ENCODE data around the gene SDS. TPM values are rescaled to one million over a fixed set of nuclear protein-coding genes. Genes with fewer than 3 reads are reported as not detected.

Gene SDS
- total RNA-seq, 1 donor from 2014 or later, result 680 TPM

DNA sequence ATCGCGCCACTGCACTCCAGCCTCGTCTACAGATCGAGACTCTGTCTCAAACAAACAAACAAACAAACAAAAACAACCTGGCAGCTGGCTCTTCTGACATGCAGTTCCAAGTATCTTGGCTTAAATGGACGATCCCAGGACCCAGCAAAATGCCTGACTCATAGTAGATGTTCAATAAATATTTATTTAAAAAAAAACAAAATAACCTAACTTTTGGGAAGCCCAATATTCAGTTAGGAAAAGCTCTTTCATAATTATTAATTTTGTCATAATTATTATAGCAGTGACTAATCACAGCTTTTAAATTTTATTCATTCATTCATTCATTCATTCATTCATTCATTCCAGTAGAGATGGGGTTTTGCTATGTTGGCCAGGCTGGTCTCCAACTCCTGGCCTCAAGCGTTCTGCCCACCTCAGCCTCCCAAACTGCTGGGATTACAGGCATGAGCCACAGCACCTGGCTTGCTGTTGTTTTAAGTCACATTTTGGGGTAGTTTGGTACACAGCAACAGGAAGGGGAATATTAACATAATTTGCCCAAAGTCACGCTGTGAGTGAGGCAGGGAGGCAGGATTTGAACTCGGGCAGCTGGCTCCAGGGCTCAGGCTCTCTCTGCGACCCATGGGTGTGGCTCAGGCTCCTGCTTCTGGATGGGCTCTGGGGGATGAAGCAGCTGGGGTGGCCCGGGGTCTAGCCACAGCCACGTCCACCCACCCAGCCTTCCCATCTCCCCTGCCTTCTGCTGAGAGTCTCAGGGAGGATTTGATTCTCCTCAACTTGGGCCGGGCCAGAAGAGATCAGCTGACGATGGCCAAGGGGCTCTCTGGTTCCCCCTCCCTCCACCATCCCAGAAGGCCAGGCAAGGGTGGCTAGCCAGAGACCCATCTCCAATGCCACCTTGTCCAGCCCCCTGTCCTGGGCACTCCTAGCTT lies 2.4 kb downstream of the SDS start:
- DNase-seq (ENCODE audit: low spot score) (no peak), ATAC-seq (no peak)

DNA sequence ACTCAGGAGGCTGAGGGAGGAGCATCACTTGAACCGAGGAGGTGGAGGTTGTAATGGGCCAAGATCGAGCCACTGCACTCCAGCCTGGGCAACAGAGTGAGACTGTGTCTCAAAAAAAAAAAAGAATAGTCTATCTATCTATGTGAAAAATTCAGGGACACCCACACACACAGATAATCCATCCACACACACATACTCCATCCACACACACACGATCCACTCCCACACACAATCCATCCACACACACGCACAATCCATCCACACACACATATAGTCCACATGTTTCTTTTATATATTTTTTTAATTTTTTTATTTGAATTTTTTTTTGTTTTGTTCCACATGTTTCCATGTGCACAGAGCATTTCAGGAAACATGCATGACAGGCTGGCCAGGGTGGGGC lies 3.3 kb downstream of the SDS start:
- DNase-seq (ENCODE audit: low spot score) (no peak), ATAC-seq (no peak)

DNA sequence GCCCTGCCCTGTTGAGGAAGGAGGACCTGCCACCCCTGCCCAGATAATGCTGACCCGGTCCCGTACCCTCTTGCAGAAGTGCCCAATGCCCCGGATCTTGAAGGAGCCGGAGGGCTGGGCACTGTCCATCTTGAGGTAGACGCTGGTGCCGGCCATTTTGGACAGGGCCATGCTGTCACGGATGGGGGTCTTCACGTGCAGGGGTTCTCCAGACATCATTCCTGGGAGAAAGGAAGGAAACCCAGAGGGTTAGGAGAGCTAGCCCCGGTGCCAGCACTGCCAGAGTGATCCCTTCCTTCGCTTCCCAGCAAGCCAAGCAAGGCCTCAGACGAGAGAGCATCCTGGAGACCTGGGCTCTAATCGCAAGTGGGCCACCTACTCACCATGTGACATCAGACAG lies 4.2 kb downstream of the SDS start:
- peak; percentile 70 for DNase-seq (ENCODE audit: low spot score)

DNA sequence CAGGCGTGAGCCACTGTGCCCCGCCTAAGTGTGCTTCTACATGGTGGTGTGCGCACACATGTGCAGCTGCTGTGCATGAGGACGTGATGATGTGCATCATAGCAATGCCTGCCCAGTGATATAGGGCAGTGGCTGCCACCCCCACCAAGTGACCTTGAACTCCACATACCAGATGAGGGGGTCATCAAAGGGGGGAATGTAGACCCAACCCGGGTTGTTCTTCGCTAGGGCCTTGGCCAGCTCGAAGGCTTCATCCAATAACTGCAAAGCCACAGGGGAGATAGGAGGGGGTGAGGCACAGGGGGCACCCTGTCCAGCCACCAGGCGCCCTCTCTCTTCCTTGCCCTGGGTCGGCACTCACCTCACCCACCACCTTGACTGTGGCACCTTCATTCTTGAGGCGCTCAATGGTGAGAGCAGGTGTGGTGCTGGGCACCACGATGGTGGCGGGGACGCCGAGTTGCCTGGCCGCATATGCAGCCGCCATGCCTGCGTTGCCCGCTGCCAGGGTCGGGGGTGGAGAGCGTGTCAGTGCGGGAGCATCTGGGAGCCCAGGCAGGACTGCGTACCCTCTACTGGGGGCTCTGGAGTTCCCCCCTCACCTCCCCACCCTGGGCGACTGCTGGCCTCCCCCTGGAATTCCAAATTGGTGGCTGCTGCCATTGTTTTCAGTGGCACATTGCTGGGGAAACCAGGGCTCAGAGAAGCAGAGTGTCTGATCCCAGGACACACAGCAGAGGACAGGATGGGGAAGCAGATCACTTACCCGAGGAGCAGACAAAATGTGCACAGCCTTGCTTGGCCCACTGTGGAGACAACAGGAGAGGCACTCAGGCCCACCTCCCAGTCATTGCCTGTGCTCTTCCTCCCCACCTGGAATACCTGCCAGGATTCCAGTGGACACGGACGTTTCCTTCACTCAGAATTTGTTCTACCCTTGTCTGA lies 5.1 kb downstream of the SDS start:
- DNase-seq (ENCODE audit: low spot score) (peak; percentile 71), ATAC-seq (peak; percentile 15)

More for the DNA sequence above, 4.2 kb downstream of the SDS start:
- peak; percentile 4 for ATAC-seq

DNA sequence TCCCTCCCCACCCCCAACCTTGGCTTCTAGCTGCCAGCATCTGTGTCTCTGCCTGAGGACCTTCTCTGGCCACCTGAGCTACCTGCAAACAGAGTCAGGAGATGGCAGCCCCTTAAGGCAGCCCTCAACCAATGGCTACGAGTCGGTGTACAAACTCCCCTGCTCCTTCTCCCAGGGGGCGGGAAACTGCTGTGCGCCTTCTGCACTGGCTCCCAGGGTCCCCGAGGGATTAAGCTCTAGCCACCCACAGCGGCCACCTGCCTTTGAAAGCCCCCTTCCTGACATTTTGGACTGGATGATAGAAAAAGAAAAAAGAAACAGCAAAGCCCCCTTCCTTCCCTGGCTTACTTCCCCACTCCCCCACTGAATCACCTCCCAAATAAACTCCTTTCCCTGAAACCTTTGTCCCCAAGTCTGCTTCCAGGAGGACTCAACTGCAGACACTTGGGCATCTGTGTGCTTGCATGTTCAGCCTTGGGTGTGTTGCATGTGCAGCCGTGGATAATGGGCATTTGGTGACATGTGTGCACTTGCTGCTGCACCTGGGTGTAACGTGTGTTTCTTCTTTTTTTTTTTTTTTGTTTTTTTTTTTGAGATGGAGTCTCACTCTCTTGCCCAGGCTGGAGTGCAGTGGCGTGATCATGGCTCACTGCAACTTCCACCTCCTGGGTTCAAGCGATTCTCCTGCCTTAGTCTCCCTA lies 6.0 kb downstream of the SDS start:
- ATAC-seq, result peak; percentile 1

DNA sequence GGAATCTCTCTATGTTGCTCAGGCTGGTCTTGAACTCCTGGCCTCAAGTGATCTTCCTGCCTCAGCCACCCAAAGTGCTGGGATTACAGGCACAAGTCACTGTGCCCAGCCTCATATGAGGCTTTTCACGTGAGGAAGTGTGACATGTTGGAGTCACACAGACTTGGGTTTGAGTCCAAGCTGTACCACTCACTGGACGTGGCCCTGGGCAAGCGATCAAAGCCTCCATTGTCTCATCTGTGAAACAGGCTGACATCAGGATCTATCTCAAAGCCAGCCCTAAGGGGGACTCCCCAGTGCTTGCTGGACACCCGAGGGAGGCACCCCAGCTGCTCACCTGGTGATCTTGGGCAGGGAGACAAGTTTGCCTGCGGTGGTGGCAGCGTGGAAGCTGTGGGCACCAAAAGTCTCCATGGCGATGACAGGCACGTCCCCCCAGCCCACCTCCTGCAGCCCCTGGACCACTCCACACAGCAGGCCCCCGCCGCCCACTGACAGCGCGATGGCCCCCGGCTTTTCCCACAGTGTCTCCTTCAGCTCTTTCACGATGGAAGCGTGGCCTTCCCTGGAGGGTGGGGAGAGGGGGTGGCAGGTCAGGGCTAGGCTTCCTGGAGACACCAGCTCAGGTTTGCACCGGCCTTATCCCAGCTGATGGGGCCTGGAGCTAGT lies 6.7 kb downstream of the SDS start:
- DNase-seq (ENCODE audit: low spot score) (no peak), ATAC-seq (peak; percentile 1)

More for the DNA sequence above, 6.0 kb downstream of the SDS start:
- peak; percentile 67 for DNase-seq (ENCODE audit: low spot score)

DNA sequence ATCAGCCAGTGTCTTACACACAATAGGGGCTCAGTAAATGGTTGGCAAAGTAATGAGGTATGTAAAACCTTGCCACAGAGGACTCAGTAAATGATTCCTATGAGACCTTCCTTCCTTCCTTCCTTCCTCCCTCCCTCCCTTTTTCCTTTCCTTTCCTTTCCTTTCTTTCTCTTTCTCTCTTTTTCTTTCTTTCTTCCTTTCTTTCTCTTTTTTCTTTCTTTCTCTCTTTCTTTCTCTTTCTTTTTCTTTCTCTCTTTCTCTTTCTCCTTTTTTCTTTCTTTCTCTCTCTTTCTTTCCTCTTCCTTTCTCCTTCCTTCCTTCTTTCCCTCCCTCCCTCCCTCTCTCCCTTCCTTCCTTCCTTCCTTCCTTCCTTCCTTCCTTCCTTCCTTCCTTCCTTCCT lies 7.5 kb downstream of the SDS start:
- ATAC-seq (no peak), DNase-seq (ENCODE audit: low spot score) (no peak)

DNA sequence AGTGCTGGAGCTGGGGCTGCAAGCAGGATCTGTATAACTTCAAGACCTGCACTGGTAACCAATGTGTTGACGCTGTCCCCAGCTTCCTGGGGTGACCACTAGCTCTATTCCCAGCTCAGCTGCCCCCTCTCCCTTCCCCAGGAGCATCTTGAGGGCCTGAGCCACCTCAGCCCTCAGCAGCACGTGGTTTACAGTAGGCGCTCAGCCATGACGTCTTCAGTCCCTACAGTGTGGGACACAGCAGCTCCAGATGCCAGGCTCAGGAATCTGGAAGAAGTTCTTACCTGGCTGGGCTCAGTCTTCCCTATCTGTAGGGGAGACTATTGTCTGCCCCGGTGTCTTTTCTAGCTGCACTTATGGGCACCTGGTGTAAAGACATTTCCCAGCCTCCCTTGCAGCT lies 8.6 kb downstream of the SDS start:
- DNase-seq (ENCODE audit: low spot score) (no peak), ATAC-seq (no peak)

DNA sequence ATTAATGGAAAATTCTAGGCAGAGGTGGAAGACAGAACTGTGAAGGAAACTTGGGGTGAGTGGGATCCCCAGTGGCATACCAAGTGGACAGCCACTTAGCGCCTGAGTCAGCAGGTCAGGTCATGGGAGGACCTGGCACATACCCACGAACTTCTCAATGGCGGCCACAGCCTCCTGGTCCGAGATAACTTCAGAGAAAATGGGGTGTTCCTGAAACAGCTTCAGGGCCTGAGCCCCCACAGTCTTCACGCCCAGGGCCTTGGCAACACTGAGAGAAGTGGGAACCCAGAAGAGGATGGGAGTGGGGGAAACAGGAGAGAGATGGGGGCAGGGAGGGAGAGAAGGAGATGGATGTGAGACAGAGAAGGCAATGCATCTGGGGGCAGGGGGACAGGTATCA lies 9.9 kb downstream of the SDS start:
- peak; percentile 0 for ATAC-seq
- DNase-seq (ENCODE audit: low spot score), result no peak

DNA sequence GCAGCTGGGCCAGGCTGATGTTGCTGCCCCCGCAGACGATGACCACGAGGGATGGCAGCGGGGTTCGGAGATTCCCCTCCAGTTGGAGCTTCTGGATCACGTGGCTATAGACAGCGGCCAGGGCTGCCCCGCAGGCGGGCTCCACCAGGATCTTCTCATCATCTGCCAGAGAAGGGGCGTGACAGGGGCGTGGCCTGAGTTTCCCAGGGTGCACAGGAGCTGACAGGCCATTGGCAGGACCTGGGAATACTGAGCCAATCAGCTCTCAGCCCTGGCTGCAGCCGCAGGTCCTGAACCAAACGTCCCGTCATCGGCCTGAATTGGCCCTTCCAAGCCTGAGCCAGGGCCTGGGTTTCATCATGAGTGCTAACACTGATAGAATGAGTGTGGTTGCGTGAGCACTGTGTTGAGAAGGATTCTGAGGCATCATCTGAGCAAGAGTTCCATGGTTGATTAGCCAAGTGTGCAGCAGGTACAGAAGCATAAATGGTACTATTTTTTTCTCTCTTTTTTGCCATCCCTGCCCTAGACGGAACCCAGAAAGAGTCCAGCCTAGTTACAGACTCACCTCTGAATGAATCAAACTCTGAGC lies 10.6 kb downstream of the SDS start:
- ATAC-seq (peak; percentile 50), DNase-seq (ENCODE audit: low spot score) (peak; percentile 91)

DNA sequence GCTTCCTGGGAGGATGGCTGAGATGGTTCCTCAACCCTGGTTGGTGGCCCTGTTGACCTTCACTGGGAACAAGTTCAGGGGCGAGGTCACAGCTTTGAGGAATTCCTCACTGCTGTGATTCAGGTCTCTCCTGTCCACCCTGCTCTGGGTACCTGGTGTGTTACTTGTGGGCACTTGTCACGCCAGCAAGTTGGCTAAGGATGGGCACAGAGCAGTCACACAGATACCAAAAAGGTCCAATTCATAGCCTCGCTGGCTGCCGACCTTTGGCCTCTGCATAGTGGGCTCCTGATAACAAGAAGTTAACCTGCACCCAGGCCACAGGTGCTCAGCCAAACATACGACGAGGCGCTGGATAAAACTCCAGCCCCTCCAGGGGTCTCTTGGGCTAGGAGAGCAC lies 11.2 kb downstream of the SDS start:
- ATAC-seq (peak; percentile 14), DNase-seq (ENCODE audit: low spot score) (no peak)

DNA sequence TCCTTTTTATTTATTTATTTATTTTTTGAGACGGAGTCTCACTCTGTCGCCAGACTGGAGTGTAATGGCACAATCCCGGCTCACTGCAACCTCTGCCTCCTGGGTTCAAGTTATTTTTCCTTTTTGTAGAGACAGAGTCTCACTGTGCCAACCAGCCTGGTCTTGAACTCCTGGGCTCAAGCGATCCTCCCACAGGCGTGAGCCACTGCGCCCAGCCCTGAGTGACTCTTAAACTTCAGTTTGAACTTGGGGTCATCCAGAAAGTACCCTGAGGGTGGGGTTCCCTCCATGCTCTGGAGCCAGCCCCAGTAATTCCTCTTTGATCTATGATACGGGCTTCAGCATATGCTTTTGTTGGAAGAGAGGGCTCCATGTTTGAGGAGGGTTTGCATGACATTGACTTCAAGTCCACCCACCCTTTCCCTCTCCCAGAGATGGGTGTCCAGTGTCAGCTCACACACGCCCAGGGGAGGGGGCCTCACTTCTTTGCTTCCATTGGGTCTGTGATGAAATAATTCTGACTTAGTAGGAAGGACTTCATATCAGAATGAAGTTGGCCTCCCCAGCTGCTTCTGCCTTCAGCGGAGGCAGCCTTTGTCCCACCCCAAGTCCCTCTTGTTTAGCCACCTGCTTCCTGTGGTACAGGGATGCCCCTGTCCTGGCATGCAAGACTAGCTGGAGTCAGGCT lies 11.9 kb downstream of the SDS start:
- ATAC-seq, result peak; percentile 11
- peak; percentile 66 for DNase-seq (ENCODE audit: low spot score)

DNA sequence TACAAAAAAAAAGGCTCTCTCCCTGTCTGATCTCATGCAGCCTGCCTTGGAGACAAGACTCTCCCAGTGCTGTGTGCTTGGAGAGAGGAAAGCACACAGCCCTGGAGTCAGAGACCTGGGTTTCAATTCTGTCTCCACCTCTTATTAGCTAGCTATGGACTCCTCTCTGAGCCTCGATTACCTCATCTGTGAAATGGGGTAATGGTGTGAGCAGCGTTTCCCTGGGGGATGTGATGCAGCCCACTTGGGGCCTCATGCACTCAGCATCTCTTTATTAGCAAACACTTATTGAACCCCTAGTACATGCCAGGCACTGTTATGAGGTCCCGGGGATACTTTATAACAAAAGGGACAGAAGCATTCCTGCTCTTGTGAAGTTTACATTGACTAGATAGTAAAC lies 12.5 kb downstream of the SDS start:
- no peak for DNase-seq (ENCODE audit: low spot score)
- ATAC-seq, result no peak

DNA sequence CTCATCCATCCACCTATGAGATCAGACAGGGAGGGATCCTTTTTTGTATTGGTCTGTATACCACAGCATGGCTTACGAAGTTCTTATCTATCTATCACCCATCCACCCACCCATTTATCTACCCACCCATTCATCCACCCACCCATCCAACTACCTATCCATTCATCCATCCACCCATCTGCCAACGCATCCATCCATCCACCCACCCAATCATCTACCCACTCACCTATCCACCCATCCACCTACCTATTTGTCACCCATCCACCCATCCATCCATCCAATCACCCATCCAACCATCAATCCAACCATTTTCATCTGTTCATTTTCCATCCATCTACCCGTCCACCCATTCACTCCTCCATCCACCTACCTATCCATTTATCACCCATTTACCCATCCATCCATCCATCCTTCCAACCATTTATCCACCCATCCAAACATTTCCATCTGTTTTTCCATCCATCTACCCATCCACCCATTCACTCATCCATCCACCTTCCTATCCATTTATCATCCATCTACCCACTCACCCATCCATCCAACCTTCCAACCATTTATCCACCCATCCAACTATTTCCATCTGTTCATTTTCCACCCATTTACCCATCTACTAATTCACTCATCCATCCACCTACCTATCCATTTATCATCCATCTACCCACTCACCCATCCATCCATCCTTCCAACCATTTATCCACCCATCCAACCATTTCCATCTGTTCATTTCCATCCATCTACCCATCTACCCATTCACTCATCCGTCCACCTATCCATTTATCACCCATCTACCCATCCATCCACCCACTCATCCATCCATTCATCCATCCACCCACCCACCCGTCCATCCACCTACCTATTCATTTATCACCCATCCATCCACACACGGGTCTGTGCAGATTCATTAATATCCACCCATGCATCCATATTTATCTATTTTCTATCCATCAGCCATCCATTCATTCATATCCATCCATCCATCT lies 13.3 kb downstream of the SDS start:
- DNase-seq (ENCODE audit: low spot score), result no peak

DNA sequence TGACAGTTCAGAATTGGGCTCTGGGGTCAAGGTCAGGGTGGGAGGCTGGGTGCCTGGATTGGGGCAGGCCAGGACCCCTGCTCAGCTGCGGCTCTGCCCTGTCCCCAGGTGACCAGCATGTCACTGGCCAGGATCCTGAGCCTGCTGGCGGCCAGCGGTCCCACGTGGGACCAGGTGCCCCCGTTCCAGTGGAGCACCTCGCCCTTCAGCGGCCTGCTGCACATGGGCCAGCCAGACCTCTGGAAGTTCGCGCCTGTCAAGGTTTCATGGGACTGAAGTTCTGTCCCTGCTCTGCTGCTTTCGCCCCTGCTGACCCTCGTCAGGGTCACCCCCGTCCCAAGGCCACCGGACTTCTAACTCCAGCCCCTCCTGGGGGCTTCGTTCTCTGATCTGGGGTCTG lies 15.3 kb downstream of the SDS start:
- ATAC-seq, result no peak
- no peak for DNase-seq (ENCODE audit: low spot score)

More for the DNA sequence above, 13.3 kb downstream of the SDS start:
- ATAC-seq, result no peak

DNA sequence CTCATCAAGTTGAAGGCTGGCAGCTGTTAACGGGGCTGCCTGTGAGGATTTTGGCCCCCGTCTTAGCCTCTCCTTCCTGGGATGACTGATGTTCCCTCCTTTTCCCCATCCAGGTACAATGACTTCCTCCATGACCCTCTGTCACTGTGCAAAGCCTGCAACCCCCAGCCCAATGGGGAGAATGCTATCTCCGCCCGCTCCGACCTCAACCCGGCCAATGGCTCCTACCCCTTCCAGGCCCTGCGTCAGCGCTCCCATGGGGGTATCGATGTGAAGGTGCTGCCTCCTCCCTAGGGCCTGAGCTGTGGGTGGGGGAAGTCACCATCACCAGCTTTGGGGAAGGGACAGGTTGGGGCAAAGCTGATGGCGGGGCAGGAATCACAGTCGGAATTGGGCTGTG lies 16.1 kb downstream of the SDS start:
- ATAC-seq, result no peak
- DNase-seq (ENCODE audit: low spot score), result no peak

DNA sequence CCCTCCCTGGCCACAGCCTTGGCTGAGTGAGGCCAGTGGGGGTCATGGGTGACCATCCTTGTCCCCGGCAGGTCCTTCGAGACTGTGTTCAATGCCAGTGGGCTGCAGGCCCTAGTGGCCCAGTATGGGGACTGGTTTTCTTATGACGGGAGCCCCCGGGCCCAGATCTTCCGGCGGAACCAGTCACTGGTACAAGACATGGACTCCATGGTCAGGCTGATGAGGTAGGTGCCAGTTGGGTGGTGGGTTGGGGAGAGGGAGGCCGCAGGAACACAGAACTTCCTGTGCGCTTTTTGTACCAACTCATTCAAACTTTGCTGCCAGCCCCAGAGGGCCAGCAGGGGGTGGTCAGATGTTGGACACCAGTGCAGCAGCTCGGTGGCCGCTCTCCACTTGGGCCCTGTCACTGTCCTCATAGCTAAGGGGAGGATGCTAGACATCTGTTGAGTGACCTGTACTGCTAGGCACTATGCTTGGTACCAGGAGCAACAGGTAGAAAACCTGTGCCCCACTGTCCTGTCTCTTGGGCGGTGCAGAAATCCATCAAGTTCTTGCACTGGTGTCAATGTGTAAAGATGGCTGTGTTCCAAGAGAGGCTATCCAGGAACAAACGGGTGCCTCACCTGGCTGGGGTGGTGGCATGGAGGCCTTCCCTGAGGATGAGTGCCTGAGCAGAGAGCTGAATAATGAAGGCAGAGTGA lies 16.7 kb downstream of the SDS start:
- DNase-seq (ENCODE audit: low spot score), result no peak
- ATAC-seq, result no peak
